Glutamatergic neuron (in vitro differentiated cells): Measurements from ENCODE around the gene EIF2B5. TPM values are rescaled to one million over a fixed set of nuclear protein-coding genes. Genes with fewer than 3 reads are reported as not detected.
A peak's percentile ranks its signal among the peaks of the same experiment; 100 is the strongest.

Experiments
- DNase-seq: peaks from one replicate; pipeline ENCODE4 v3.0.0; 2022
- H3K27ac Mint-ChIP-seq: one replicate; pipeline ENCODE4 v1.8.0; 2020; ENCODE audit warnings: mild to moderate bottlenecking, mixed read lengths, inconsistent platforms; ENCODE audit not compliant: unreplicated experiment
- H3K27me3 Mint-ChIP-seq: one replicate; pipeline ENCODE4 v1.8.0; 2020; ENCODE audit warnings: mild to moderate bottlenecking, moderate library complexity, mixed read lengths, inconsistent platforms; ENCODE audit not compliant: unreplicated experiment
- H3K36me3 Mint-ChIP-seq: one replicate; pipeline ENCODE4 v1.8.0; 2020; ENCODE audit warnings: mild to moderate bottlenecking, mixed read lengths, inconsistent platforms; ENCODE audit not compliant: unreplicated experiment
- H3K4me1 Mint-ChIP-seq: one replicate; pipeline ENCODE4 v1.8.0; 2020; ENCODE audit warnings: mild to moderate bottlenecking, low read depth, mixed read lengths, inconsistent platforms; ENCODE audit not compliant: unreplicated experiment
- H3K4me3 Mint-ChIP-seq: one replicate; pipeline ENCODE4 v1.8.0; 2020; ENCODE audit warnings: mild to moderate bottlenecking, mixed read lengths, inconsistent platforms; ENCODE audit not compliant: unreplicated experiment
- H3K9me3 Mint-ChIP-seq: one replicate; pipeline ENCODE4 v1.8.0; 2020; ENCODE audit warnings: mild to moderate bottlenecking, moderate library complexity, mixed read lengths, inconsistent platforms; ENCODE audit not compliant: unreplicated experiment
- total RNA-seq: library from RNA; stranded (reverse); fragmentation: NEBNext Ultra II Directional; extraction: Animal tissue kit (Norgen Biotek cat#: 25700); gene quantifications from one replicate; pipeline ENCODE4 v1.2.1, GENCODE V29; 2021; ENCODE audit not compliant: unreplicated experiment
- TF ChIP-seq, protein P1 (sequence below): fragments of 200-600 bp; sonication (generic); IDR thresholded peaks from one replicate; pipeline ENCODE4 v1.5.0; 2021; ENCODE audit not compliant: partially characterized antibody, unreplicated experiment

EIF2B5 gene
- total RNA-seq, 1 donor from 2014 or later: 41.6 TPM

DNA sequence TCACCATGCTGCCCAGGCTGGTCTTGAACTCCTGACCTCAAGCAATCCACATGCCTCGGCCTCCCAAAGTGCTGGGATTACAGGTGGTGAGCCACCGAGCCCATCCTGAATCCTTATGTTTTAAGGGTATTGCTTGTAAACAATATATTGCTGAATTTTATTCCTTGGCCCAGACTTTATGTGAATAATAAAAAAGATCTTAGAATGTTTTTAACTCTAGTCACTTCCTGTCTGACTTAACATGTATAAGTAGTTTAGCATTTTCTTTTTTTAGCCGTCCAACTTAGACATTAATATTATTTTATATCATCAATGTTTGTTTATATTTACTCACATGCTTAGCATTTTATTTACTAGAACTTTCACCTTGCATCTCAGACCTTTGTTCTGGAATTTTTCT lies 9.2 kb upstream of the EIF2B5 start:
- peaks cover 2% of the 10 kb centered on the region for H3K27me3 Mint-ChIP-seq
- no peak overlapping the region for H3K27ac Mint-ChIP-seq
- no peak for DNase-seq
- TF ChIP-seq, protein P1, sequence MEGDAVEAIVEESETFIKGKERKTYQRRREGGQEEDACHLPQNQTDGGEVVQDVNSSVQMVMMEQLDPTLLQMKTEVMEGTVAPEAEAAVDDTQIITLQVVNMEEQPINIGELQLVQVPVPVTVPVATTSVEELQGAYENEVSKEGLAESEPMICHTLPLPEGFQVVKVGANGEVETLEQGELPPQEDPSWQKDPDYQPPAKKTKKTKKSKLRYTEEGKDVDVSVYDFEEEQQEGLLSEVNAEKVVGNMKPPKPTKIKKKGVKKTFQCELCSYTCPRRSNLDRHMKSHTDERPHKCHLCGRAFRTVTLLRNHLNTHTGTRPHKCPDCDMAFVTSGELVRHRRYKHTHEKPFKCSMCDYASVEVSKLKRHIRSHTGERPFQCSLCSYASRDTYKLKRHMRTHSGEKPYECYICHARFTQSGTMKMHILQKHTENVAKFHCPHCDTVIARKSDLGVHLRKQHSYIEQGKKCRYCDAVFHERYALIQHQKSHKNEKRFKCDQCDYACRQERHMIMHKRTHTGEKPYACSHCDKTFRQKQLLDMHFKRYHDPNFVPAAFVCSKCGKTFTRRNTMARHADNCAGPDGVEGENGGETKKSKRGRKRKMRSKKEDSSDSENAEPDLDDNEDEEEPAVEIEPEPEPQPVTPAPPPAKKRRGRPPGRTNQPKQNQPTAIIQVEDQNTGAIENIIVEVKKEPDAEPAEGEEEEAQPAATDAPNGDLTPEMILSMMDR: no peak
- no peaks in the 10 kb centered on the region for H3K9me3 Mint-ChIP-seq
- no peaks in the 10 kb centered on the region for H3K36me3 Mint-ChIP-seq
- no peak overlapping the region for H3K4me3 Mint-ChIP-seq
- no peaks in the 10 kb centered on the region for H3K4me1 Mint-ChIP-seq

DNA sequence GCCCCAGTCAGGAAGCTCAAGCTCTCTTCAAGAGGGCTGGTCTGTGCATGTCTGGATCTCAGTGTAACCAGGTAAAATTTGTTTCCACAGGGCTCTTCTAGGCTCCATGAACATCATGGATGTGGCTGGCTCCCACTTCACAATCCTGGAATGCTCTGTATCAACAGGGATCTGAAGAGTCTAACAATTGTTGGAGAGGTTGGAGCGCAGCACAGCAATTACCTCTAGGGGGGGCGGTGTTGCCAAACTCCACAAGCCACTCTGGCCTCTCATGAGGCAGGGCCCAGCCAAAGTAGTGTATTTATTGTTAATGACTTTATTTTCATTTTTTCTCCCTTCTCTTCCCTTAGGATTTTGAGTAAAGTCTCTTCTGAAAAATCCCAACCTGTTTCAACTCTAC lies 6.1 kb upstream of the EIF2B5 start:
- Mint-ChIP-seq H3K4me1 (peaks cover 2% of the 10 kb centered on the region), H3K27me3 (peaks cover 2% of the 10 kb centered on the region), H3K36me3 (no peaks in the 10 kb centered on the region), H3K4me3 (no peak overlapping the region), H3K27ac (no peak overlapping the region), H3K9me3 (no peaks in the 10 kb centered on the region)
- DNase-seq: peak; percentile 33
- TF ChIP-seq, protein P1: peak; percentile 24

DNA sequence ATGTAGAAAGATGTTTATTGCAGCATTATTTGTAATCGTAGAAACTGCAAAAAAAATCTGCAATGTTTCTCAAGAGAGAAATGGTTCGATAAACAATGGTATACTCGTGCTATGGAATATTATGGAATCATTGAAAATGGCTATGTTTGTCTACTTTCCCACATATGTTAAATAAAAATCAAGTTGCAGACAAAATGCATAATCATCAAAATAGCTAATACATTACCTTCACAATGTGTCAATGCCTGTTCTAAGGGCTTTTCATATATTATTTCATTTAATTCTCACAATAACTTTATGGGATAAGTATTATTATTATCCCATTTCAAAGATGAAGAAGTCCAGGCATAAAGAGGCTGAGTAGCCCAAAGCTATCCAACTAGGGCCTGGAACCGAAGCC lies 2.2 kb upstream of the EIF2B5 start:
- H3K36me3 Mint-ChIP-seq: no peaks in the 10 kb centered on the region
- TF ChIP-seq, protein P1: no peak
- H3K27ac Mint-ChIP-seq: no peak overlapping the region
- no peak overlapping the region for H3K4me3 Mint-ChIP-seq
- H3K27me3 Mint-ChIP-seq: peaks cover 2% of the 10 kb centered on the region
- no peak for DNase-seq
- peaks cover 8% of the 10 kb centered on the region for H3K9me3 Mint-ChIP-seq
- peaks cover 9% of the 10 kb centered on the region for H3K4me1 Mint-ChIP-seq

DNA sequence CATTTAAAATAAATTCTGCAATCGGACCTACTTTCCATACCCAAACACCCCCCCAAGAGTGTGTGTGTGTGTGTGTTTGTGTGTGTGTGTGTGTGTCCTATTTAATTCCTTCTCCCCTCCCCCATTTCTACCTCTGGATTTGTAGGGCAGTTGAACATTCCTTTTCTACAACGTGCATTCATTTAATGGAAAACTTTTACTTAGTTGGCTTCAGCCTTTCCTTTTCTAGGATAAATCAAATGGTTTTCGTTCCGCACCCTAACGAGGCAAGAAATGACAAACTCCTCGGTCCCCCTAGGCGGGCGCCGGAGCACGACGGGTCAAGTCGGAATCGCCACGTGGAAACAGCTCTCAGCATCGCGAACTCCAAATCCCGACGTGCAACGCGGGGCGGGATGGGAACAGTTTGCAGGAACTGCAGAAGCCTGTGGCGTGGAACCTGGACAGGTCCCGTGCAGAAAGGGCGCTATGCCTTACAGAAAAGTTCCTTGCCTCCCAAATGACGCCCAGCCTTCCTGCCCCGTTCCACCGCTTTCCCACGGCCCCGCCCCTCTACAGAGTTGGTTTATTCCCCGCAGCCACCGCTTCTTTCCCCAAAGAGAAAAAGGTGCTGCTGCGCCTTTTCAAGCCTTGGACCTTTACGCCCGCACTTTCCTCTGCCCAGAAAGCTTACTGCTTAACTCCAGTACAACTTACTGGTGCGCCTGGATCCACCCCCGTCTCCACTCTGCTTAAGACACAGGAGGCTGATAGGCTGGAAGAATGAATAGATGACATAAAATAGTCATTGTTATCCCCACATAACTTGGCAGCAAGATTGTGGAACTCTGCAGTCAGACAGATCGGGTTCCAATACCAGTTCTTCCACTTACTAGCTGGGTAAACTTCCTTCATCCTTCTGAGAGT lies 1.1 kb upstream of the EIF2B5 start:
- Mint-ChIP-seq H3K36me3 (no peaks in the 10 kb centered on the region), H3K9me3 (peaks cover 8% of the 10 kb centered on the region), H3K27me3 (no peaks in the 10 kb centered on the region), H3K4me1 (peaks cover 9% of the 10 kb centered on the region), H3K4me3 (peak overlapping the region; percentile 94), H3K27ac (peak overlapping the region; percentile 59)
- TF ChIP-seq, protein P1: no peak
- peak; percentile 82 for DNase-seq

DNA sequence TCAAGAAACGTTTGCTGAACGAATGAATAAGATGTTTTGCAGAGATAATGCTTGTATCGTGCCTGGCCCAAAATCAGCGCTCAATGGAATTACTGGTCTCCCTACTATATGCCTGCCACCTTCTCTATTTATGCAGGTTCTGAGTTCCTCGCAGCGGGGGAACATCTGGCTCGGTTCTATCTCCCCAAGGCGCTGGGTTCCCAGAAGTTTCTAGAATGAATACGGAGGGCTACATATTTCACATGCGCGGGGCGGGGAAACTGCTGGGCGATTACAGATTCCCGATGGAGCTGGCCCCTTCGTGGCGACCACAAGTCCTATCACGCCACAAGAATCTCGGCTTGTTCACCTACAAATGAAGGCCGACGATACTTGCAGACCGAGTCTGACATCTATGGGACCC lies 411 bp upstream of the EIF2B5 start:
- TF ChIP-seq, protein P1: no peak
- H3K27ac Mint-ChIP-seq: peak overlapping the region; percentile 89
- H3K4me1 Mint-ChIP-seq: peaks cover 9% of the 10 kb centered on the region
- peaks cover 8% of the 10 kb centered on the region for H3K9me3 Mint-ChIP-seq
- peak overlapping the region; percentile 94 for H3K4me3 Mint-ChIP-seq
- no peaks in the 10 kb centered on the region for H3K27me3 Mint-ChIP-seq
- no peaks in the 10 kb centered on the region for H3K36me3 Mint-ChIP-seq
- DNase-seq: no peak
